ENCODE measurements around the gene IGFBP4.

IGFBP4 gene

DNA sequence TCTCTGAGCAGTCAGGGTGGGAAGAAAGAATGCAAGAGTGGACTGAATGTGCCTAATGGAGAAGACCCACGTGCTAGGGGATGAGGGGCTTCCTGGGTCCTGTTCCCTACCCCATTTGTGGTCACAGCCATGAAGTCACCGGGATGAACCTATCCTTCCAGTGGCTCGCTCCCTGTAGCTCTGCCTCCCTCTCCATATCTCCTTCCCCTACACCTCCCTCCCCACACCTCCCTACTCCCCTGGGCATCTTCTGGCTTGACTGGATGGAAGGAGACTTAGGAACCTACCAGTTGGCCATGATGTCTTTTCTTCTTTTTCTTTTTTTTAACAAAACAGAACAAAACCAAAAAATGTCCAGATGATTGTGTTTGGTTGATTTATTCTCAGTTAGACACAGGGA, 14.1 kb downstream of the IGFBP4 start:
- DNase-seq: no peak

DNA sequence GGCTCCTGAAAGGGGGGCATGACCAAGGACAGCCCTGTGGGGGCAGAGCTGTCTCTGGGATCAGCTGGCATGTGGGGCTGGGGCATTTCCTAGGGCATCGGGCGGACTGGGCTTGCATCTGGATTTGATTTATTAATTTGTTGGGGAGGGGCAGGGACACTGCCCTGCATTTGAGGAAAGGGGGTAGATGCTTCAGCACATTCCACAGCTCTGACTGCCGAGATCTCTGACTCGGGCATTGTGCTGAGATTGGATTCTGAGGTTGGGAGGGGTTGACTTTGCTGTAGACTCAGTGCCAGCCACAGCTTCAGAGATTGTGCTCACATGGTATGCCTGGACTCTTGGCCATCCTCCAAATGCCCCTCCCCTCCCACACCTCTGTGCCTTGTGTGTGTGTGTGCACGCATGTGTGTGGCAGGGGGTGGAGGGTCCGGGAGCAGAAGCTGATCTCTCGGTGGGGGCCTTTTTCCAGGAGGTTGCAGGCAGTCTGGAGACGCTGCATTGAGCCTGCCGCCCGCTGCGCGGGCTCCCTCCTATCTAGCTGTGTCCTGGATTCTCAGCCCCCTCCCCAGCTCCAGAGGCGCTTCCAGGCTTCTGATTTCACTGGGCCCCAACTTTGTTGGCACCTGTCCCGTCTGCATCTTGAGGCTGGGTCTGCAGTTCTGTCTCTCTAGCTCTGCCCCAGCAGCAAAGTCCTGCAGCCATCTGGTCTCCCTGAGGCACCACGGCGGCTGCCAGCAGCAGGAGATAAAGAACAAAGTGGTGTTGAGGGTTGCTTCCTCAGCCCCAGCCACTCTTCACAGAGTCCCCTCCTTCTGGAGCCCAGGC, 14.9 kb downstream of the IGFBP4 start:
- no peak for DNase-seq

DNA sequence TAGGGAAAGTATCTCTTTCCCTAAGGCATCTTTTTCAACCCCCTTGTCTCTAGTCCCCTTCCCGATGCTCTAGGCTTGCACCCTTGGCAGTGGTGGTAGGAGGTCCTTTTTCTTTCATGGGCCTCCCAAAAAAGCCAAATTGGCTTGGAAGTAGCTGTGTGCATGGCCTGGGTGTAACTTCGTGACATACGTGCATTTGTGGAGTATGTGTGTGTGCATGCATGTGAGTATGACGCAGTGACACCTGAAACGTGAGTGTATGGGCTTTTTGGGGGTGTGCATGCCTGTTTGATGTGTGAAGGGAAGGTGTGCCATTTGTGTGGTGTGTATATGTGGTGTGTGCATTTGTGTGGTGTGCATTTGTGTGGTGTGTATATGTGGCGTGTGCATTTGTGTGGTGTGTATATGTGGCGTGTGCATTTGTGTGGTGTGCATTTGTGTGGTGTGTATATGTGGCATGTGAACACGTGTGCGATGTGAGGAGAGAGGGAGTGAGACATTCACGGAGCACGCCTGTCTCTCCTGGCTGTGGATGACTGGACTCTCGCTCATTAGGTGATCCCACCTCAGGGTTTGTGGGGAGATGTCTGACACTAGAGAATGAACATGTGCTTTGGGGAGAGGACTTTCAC, 15.7 kb downstream of the IGFBP4 start:
- no peak for DNase-seq

DNA sequence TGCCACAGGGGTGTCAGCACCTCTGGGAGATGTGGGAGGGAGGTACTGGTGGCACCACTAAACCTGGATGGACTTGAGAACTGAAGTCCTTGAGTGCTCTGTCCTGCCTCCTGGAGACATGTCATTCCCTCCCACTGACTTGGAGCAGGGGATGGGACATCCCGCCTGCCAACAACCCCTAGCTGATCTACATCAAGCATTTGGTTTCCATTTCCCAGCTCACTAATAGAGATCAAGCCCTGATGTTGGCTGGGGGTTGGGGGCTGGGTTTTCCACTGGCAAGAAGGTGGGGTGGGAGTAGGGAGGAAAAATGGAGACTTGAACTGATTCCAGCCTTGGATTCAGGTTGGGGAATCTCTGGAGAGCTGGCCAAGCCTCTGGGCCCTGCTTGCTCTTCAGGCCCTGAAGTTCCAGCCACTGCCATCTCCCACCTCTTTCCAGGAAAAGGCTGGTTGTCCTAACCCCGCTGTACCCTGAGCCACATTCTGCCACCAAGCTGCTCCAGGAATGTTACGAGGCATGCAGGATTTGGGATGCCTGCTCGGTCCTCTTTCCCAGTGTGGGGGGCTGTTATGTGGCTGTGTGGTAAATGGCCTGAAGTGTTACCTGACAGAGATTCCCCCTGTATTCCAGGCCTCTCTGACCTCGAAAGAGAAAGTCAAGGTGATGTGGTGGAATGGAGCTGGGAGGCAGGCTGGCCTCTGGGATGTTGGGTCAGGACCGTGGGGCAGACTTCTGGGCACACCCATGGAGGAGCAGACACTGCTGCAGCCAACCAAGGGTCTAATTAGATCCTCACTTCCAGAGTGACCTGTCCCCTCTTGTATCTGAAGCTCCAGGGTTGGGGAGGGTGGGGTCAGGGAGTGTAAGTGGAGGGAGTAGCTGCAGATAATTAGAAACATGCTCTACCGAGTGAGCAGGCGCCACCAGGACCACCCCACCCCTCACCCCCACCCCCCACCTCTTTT, 16.7 kb downstream of the IGFBP4 start:
- DNase-seq: no peak

DNA sequence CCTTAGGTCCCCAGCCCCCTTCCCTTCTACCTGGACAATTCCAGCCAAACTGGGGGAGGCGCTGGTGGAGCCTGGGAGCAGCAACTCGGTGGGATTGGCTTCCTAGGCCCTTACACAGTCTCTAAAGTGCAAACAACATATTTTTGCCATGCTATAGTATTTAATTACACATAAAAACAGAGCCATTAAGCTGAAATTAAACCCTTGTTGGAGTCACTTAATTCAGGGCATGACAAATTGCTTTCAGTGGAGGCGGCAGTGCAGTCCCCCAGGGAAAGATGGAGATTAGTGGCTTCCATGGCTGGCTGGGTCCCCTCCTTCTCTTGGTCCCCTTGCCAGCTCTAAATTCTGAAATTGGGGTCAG, 17.3 kb downstream of the IGFBP4 start:
- no peak for DNase-seq

DNA sequence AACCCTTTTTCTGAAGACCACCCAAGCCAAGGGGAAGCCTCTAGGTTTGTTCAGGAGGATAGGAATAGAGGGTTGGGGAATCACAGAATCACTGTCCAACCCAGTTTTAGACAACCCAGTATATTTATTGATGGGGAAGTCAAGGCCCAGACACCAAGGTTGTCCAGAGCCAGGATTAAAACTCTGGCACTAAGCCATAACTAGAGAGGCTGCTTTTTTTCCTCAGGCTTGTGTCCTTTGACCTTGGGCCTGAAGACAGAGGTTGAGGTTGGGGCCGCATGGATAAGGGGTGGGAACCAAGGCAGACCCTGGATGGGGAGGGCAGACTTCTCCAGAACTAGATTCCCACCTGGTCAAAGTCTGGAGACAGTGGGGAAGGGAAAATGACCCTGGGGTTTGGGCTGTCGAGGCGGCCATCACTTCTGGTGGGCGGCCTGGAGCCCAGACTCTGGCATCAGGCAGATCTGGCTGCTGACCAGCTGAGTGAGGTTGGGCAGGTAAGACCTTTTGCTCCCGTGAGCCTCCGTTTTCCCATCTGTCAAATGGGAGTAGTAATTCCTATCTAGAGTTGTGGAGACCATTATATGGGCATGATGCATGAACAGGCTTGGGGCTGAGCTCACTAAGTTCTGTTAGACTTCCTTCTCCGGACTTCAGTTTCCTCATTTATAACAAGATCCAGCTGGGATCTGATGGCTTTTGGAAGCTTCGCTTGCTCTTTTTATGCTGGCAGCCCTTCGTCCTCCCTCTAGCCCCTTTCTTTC, 17.9 kb downstream of the IGFBP4 start:
- DNase-seq: no peak

DNA sequence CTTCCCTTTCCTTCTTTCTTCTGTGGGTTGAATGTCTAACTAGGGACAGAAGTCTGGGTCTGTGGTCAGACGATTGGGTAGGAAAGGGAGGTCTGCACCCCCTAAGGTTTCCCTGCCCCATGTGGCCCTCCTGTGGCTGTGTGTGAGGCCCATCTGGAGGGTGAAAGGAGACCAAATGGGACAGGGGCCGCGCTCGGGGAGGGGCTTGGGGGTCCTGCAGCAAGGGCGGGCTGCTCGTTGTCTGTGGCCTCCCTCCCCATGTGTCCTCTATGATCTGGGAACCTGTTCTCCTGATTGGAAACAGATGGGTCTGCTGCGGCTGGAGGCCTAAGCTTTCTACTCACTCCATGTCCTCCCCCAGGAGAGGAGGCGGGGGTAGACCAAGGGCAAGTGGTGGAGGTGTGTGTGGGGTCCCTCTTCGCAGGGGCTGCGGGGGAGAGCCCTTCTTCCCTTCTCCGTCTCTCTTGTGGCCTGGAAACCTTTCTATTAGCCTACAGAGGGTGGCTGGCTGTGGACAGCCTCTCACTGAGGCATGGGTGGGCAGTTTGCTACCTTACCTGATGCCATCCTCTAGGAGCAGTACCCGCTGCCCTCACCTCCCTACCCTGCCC, 18.6 kb downstream of the IGFBP4 start:
- no peak for DNase-seq

DNA sequence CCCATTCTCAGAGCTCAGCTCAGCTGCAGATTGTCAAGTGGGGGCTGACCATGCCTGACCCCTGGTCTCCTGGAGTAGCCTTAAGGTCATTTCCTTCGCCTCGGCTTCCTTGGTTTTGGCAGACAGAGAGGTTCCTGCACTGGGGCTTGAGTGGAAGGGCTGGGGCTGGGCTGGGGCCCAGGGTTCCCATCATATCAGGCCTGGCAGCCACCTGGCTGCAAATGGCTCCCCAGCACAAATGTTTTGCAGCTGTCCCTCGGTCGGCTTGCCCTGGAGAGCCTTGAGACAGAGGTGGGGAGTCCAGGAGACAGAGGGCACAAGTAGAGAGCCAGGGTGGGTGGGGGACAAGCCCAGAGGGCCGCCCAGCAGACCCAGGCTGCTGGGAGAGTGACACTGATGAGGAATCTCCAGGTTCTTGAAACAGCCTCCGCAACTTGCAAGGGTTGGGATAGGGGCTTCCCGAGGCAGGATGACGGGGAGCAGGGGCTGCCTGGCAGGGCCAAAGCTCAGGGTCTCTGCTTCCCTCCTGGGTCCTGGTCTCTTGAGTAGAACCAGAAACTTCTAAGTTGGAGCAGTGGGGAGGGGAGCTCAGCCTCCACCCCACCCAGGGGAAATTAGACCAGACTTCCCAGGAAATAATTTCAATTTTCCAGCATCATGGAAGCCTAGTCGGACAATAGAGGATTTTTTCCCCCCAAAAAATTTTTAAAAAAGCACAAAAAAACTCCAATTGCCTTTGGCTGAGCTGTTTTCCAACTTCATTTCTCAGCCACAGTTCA, 19.3 kb downstream of the IGFBP4 start:
- DNase-seq: no peak

DNA sequence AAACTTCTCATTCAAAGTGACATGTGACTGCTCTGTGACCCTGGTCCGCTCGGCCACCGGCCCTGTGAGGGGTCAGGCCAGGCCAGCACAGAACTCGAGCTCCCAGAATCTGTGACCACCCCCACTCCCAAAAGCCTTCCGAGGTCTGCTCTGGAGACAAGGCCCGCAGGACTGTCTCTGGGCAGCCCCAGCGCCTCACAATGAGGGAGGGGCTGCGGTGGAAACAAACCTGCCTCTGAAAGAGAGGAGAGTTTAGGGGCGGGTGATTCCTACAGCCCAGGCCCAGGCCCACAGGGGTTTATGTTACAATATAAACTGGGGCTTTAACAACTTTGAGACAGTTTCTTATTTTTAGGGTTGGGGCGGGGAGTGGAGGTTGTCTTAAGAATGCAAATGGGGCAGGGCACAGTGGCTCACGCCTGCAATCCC, 19.9 kb downstream of the IGFBP4 start:
- DNase-seq: no peak

DNA sequence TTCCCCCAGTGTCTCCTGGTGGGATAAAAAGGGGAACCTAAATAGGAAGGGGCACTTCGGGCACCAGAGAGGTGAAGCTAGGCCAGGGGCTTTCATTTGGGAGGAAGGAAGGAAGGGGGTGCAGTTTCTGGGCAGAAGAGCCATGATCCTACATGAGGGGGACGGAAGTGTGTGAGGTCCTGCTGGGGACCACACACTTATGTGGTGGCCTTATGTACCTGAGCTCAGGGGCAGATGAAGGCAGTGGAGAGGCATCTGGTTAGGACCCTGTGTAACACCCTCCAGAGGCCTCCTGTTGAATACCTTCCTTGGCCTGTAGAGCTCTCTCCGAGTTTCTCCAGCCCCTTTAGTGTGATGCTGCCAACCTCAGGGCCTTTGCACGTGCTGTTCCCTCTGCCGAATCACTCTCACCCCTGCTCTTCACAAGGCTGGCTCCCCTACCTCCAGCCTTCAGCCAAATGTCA, 21.2 kb downstream of the IGFBP4 start:
- no peak for DNase-seq

DNA sequence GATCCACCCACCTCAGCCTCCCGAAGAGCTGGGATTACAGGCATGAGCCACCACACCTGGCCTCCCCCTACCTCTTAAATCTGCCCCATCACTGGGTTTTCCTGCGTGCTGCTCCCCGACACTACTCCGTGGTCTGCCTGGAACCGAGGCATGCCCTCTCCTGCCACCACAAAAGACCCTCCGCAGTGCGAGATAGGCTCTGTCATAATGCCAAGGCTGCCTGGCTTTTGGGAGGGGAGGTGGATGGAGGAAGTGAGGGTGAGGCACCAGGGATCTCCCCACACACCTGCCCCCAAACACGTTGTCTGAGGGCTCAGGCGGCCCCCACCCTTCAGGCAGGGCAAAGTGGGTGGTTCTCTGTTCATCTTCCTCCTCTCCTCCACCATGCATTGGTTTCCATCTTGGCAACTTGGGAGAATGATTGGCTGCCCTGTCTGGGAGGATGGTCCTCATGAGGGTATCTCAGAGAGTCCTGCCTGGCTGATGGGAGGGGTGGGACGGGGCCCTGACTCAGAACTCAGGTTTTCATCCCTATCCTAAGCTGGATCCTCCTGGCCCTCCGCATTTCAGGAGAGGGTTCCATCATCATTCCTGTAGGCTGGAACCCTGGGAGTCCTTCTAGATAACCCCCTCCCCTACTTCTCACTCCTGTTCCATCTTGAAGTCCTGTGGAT, 23.2 kb downstream of the IGFBP4 start:
- no peak for DNase-seq

DNA sequence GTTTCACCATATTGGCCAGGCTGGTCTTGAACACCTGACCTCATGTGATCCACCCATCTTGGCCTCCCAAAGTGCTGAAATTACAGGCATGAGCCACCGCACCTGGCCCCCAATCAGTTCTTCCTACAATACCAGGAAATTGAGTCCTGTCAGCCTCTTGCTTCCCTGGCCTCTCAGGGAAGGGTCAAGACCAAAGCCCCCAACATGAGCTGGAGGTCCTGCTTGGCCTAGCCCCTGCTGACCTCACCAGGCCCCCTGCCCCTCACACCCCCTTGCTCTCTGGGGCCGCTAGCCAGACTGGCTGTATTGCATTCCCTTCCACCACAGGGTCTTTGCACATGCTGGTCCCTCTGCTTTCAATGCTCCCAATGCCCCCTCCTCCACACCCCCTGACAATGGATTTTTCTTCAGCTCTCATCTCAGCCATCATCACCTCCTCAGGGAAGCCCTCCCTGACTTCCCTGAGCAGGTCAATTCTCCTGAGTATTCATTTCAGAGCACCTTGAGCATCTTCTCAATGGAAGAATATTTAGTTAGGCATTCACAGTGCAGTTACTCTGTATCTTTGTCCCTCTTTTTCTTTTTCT, 24.1 kb downstream of the IGFBP4 start:
- DNase-seq: no peak

DNA sequence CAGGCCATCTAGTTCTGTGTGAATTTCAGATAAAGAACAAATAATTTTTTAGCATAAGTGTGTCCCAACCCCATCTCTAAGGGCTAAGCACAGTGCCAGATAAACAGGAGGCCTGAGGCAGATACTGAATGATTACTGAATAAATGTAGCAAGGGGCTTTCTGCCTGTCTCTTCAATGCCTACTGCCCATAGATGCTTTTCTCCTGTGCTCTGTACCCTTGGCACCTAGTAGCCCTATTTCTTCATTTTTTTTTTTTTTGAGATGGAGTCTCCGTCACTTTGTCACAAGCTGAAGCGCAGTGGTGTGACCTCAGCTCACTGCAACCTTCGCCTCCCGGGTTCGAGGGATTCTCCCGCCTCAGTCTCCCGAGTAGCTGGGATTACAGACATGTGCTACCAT, 25.3 kb downstream of the IGFBP4 start:
- DNase-seq: no peak

DNA sequence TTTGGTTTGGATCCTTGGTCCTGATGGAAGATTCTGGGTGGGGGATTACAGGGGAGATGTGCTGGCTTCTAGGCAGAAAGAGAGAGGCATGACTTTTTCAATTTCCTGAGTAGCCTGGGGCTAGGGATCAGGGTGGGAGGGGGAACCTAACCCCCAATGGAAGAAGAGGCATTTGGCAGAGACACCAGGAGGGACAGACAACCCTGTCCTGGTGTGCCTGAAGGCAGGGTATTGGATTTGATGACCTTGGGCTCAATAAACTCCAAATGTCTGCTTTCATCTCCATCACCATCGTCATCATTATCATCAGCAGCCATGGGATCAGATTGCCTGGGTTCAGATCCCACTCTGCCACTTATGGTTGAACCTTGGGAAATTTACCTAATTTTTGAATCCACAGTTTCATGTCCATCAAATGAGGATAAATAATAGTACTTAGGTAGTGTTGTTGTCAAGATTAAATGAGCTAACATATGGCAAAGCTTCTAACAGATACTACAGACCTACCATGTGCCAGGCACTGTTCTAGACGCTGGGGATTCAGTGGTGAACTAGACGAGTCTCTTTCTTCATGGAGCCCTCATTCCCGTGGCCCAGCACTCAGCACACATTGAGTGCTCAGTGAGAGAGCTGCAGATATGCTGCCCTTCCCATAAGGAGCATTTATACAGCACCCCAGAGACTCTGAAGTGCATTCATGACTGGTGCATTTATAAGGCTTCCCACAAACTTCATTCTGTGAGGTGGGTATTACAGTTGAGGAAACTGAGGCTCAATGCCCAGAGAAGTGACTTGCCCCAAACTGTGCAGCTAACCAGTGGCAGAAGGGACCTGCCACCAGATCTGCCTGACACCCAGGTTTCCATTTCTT, 26.8 kb downstream of the IGFBP4 start:
- no peak for DNase-seq

DNA sequence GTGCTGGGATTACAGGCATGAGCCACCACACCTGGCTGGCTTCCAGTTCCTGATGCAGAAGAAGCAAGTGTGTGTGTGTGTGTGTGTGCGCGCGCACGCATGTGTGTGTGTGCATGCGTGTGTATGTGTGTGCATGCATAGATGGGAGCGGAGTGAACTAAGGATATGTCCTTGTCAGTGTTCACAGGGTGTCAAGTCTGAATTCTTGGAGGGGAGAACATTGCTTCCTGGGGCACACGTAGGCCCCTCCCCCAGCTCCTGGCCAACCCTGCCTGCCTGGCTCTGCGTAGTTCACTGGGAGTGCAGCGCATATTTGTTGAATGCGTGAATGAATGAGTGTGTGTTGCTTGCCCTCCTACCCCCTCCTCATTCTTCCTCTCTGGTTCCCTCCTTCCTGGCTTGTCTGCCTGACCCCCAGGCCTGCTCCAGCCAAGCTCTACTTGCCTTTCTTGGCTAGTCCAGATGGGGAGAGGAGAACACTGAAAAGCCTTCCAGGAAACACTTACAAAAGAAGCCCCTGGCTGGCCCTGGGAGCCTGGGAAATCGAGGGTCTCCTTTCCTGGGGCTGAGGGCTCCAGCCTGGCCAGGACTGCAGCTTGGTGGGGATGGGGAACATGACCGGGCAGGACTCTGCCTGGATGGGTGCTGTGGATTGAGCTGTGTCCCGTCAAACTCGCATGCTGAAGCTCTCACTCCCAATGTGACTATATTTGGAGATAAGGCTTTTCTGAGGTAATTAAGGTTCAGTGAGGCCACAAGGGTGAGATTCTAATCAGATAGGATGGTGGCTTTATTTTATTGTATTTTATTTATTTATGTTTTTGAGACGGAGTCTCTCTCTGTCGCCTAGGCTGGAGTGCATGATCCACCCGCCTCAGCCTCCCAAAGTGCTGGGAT, 27.9 kb downstream of the IGFBP4 start:
- no peak for DNase-seq

DNA sequence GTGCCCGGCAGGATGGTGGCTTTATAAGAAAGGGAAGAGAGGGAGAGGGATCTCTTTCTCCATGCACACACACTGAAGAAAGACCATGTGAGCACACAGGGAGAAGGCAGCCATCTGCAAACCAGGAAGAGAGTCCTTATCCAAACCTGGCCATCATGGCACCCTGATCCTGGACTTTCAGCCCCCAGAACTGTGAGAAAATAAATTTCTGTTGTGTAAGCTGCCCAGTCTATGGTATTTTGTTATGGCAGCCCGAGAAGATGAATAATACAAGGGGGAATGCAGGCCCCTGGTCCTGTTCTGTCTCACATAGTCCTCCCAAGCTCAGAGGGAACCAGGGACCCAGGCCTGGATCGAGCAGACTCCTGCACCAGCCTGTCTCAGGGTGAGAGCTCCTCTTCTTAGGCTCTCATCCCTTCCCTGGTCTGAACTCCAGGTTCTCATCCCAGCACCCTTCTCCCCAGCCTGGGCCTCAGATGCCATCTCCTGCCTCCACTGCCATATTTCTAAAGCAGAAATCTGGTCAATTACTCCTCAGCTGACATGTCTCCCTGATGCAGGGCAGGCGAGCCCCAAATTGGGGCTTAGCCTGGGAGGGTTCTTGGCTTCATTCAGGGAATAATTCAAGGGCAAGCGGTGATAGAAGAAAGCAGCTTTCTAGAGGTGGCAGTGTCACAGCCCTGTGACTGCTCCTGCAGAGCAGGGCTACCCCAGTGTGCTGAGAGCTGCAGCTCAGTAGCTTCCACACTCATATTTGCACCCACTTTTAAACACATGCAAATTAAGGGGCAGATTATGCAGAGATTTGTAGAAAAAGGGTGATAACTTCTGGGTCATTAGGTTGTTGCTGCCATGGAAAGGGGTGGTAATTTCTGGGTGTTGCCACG, 28.8 kb downstream of the IGFBP4 start:
- no peak for DNase-seq
